Liver (tissue), 9 donors: Measurements from ENCODE around the gene C3orf70. TPM values are rescaled to one million over a fixed set of nuclear protein-coding genes. Genes with fewer than 3 reads are reported as not detected.

ENCODE experiments used
- DNase-seq: peaks from one replicate; pipeline ENCODE4 v3.0.0-alpha.2; 2017; ENCODE audit warnings: low spot score
- H3K27ac ChIP-seq, 2 donors: one replicate each; pipeline ENCODE4 v1.7.0; 2013; ENCODE audit warnings: inconsistent platforms in 2 of 2, low read length in 2 of 2, control low read depth in 1 of 2, low read depth in 1 of 2, mild to moderate bottlenecking in 1 of 2
- H3K27me3 ChIP-seq, 4 donors: one replicate each; pipeline versions ENCODE4 v1.6.1 to v1.7.0; 2013; ENCODE audit warnings: low read length in 3 of 4, inconsistent platforms in 1 of 4, mild to moderate bottlenecking in 1 of 4, moderate library complexity in 1 of 4; ENCODE audit not compliant: control insufficient read depth in 4 of 4, insufficient read depth in 4 of 4
- H3K36me3 ChIP-seq, 4 donors: one replicate each; pipeline versions ENCODE4 v1.6.1 to v1.7.0; 2013; ENCODE audit warnings: low read length in 3 of 4, mild to moderate bottlenecking in 3 of 4, low read depth in 1 of 4, moderate library complexity in 1 of 4; ENCODE audit not compliant: control insufficient read depth in 4 of 4, insufficient read depth in 3 of 4
- H3K4me1 ChIP-seq, 4 donors: one replicate each; pipeline versions ENCODE4 v1.6.1 to v1.7.0; 2013; ENCODE audit warnings: low read length in 3 of 4, mild to moderate bottlenecking in 3 of 4, moderate library complexity in 1 of 4; ENCODE audit not compliant: control insufficient read depth in 4 of 4, insufficient read depth in 4 of 4
- H3K4me3 ChIP-seq, 3 donors: one replicate each; pipeline versions ENCODE4 v1.6.1 to v1.7.0; 2013; ENCODE audit warnings: low read length in 3 of 3, control low read depth in 1 of 3, low read depth in 1 of 3, mild to moderate bottlenecking in 1 of 3
- H3K9ac ChIP-seq, 2 donors: one replicate each; pipeline ENCODE4 v1.7.0; 2013; ENCODE audit warnings: low read length in 2 of 2, mild to moderate bottlenecking in 2 of 2, moderate library complexity in 2 of 2, control low read depth in 1 of 2, low read depth in 1 of 2
- H3K9me3 ChIP-seq, 4 donors: one replicate each; pipeline versions ENCODE4 v1.6.1 to v1.7.0; 2013; ENCODE audit warnings: low read length in 3 of 4; ENCODE audit not compliant: control insufficient read depth in 4 of 4
- EGR1 ChIP-seq, 2 donors: IDR thresholded peaks; 2 replicates each; pipeline ENCODE4 v1.6.1; 2016 to 2018; ENCODE audit warnings: antibody characterized with exemption in 2 of 2, low read depth in 2 of 2
- FOXA2 ChIP-seq: IDR thresholded peaks from 2 replicates; pipeline ENCODE4 v1.6.1; 2016; ENCODE audit warnings: antibody characterized with exemption
- GABPA ChIP-seq, 2 donors: IDR thresholded peaks in 1 of 2; conservative IDR thresholded peaks in 1 of 2; 2 replicates each; pipeline ENCODE4 v1.6.1; 2016; ENCODE audit warnings: antibody characterized with exemption in 2 of 2, mild to moderate bottlenecking in 1 of 2, moderate library complexity in 1 of 2
- HNF4A ChIP-seq, 2 donors: conservative IDR thresholded peaks; 2 replicates each; pipeline ENCODE4 v1.6.1; 2016; ENCODE audit warnings: antibody characterized with exemption in 2 of 2, mild to moderate bottlenecking in 2 of 2
- HNF4G ChIP-seq: IDR thresholded peaks from 2 replicates; pipeline ENCODE4 v1.6.1; 2016; ENCODE audit warnings: antibody characterized with exemption
- JUND ChIP-seq, 2 donors: IDR thresholded peaks; 2 replicates each; pipeline ENCODE4 v1.6.1; 2016; ENCODE audit warnings: antibody characterized with exemption in 2 of 2
- RAD21 ChIP-seq, 2 donors: IDR thresholded peaks; 2 replicates each; pipeline ENCODE4 v1.6.1; 2016; ENCODE audit warnings: antibody characterized with exemption in 2 of 2, mild to moderate bottlenecking in 2 of 2
- SP1 ChIP-seq: IDR thresholded peaks from 2 replicates; pipeline ENCODE4 v1.6.1; 2018; ENCODE audit warnings: antibody characterized with exemption, mild to moderate bottlenecking
- TAF1 ChIP-seq: conservative IDR thresholded peaks from 2 replicates; pipeline ENCODE4 v1.6.1; 2016; ENCODE audit warnings: antibody characterized with exemption, mild to moderate bottlenecking
- YY1 ChIP-seq: IDR thresholded peaks from 2 replicates; pipeline ENCODE4 v1.6.1; 2016; ENCODE audit warnings: antibody characterized with exemption, mild to moderate bottlenecking
- WGBS: extraction: QIAGEN DNeasy Blood & Tissue Kit; methylation state at CpG from one replicate; pipeline ENCODE4 v1.1.7; 2013; 5-methylcytosine and 5-hydroxymethylcytosine counted together
- polyA plus RNA-seq, 2 donors: library from polyadenylated mRNA; stranded (reverse) in 1 of 2; unstranded in 1 of 2; fragments of 200-250 nt in 1 of 2; fragments of >200 nt in 1 of 2; fragmentation: Nextera tagmentation in 1 of 2; extraction: Ambion mirVana in 1 of 2; gene quantifications; one replicate each; pipeline versions ENCODE4 v1.2.1 to v1.2.3, GENCODE V29; 2013 to 2015
- total RNA-seq, 2 donors: library from RNA; depleted of rRNA; stranded (reverse); fragments of >200 nt; gene quantifications; one replicate each; pipeline ENCODE4 v1.2.3, GENCODE V29; 2014
- TF ChIP-seq, protein P1 (sequence below): IDR thresholded peaks from 2 replicates; pipeline ENCODE4 v1.6.1; 2016; ENCODE audit warnings: antibody characterized with exemption
- TF ChIP-seq, protein P2 (sequence below): IDR thresholded peaks from 2 replicates; pipeline ENCODE4 v1.6.1; 2016; ENCODE audit warnings: antibody characterized with exemption
- TF ChIP-seq, protein P3 (sequence below): IDR thresholded peaks from 2 replicates; pipeline ENCODE4 v1.6.1; 2016; ENCODE audit warnings: antibody characterized with exemption
- TF ChIP-seq, protein P4 (sequence below): fragments of 150-350 bp; IDR thresholded peaks from 2 replicates; pipeline ENCODE4 v1.5.1; 2017; ENCODE audit warnings: improper control_type of control experiment, low read depth, low read length; ENCODE audit not compliant: missing input control
- TF ChIP-seq, protein P5 (sequence below): IDR thresholded peaks from 2 replicates; pipeline ENCODE4 v1.6.1; 2016; ENCODE audit warnings: antibody characterized with exemption, mild to moderate bottlenecking
- donor health status: healthy.
- donor health status: healthy.
- donor health status: healthy.
- donor health status: healthy.
- donor health status: healthy.

The C3orf70 gene
- total and polyA plus RNA-seq, 4 donors, result 0.15 to 0.79 (median 0.41) TPM

DNA sequence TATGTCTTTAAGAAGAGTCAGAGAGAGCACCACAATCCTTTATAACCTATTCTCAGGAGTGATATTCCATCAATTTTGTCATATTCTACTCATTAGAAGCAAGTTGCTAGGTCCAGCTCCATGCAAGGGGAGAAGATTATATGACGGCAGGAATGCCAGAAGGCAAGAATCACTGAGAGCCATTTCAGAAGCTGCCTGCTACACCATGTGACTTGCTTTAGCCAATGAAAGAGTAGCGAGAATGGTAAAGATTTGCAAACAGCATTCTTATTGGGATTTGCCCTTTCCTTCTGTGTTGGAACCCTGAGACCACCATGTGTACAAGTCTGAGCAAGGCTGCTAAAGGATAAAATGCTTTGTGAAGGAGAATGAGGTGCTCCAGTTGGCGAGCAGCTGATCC lies 4.5 kb upstream of the C3orf70 start:
- 92% methylated on average over 3 of the region's 3 CpGs for WGBS
- no peak overlapping the region for H3K9ac ChIP-seq
- DNase-seq, result no peak
- peaks cover 0 to 10% (median 3%) of the 10 kb centered on the region in 4 donors for H3K27me3 ChIP-seq
- H3K36me3 ChIP-seq, result no peaks in the 10 kb centered on the region
- no peaks in the 10 kb centered on the region for H3K9me3 ChIP-seq
- no peak overlapping the region for H3K4me3 ChIP-seq
- TF ChIP-seq TAF1 (no peak), GABPA (IDR thresholded peaks at IDR 0.05 in 1 of 2, conservative IDR thresholded peaks at IDR 0.05 in 1 of 2) (no peak), YY1 (no peak), JUND (IDR thresholded peaks at IDR 0.05) (no peak), FOXA2 (no peak), HNF4G (no peak), EGR1 (IDR thresholded peaks at IDR 0.05; ENCODE audit: low read depth in 2 of 2) (no peak), SP1 (no peak), HNF4A (conservative IDR thresholded peaks at IDR 0.05) (no peak)
- TF ChIP-seq, protein P1, sequence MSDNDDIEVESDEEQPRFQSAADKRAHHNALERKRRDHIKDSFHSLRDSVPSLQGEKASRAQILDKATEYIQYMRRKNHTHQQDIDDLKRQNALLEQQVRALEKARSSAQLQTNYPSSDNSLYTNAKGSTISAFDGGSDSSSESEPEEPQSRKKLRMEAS, result no peak
- TF ChIP-seq, protein P2, sequence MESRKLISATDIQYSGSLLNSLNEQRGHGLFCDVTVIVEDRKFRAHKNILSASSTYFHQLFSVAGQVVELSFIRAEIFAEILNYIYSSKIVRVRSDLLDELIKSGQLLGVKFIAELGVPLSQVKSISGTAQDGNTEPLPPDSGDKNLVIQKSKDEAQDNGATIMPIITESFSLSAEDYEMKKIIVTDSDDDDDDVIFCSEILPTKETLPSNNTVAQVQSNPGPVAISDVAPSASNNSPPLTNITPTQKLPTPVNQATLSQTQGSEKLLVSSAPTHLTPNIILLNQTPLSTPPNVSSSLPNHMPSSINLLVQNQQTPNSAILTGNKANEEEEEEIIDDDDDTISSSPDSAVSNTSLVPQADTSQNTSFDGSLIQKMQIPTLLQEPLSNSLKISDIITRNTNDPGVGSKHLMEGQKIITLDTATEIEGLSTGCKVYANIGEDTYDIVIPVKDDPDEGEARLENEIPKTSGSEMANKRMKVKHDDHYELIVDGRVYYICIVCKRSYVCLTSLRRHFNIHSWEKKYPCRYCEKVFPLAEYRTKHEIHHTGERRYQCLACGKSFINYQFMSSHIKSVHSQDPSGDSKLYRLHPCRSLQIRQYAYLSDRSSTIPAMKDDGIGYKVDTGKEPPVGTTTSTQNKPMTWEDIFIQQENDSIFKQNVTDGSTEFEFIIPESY, result no peak
- TF ChIP-seq, protein P3, sequence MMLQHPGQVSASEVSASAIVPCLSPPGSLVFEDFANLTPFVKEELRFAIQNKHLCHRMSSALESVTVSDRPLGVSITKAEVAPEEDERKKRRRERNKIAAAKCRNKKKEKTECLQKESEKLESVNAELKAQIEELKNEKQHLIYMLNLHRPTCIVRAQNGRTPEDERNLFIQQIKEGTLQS, result no peak
- peaks cover 4 to 11% (median 9%) of the 10 kb centered on the region in 4 donors for H3K4me1 ChIP-seq
- no peak overlapping the region for H3K27ac ChIP-seq

DNA sequence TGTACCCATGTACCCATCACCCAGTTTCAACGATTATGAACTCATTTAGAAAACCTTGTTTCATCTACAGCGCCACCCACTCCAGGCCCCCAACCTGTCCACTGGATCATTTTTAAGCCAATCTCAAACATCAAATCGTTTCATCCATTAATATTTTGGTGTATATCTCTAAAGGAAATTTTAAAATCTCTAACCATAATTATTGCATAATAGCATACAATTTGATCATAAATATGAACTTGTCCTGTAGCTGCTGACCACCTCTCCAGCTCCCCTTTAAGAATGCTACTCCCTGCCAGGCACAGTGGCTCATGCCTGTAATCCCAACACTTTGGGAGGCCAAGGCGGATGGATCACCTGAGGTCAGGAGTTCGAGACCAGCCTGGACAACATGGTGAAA lies 2.8 kb upstream of the C3orf70 start:
- peaks cover 4 to 15% (median 9%) of the 10 kb centered on the region in 4 donors for H3K4me1 ChIP-seq
- H3K27me3 ChIP-seq, result peaks cover 0 to 14% (median 4%) of the 10 kb centered on the region in 4 donors
- TF ChIP-seq RAD21 (IDR thresholded peaks at IDR 0.05) (no peak), SP1 (no peak), HNF4G (no peak), HNF4A (conservative IDR thresholded peaks at IDR 0.05) (no peak), GABPA (IDR thresholded peaks at IDR 0.05 in 1 of 2, conservative IDR thresholded peaks at IDR 0.05 in 1 of 2) (no peak), EGR1 (IDR thresholded peaks at IDR 0.05; ENCODE audit: low read depth in 2 of 2) (no peak)
- TF ChIP-seq, protein P4, sequence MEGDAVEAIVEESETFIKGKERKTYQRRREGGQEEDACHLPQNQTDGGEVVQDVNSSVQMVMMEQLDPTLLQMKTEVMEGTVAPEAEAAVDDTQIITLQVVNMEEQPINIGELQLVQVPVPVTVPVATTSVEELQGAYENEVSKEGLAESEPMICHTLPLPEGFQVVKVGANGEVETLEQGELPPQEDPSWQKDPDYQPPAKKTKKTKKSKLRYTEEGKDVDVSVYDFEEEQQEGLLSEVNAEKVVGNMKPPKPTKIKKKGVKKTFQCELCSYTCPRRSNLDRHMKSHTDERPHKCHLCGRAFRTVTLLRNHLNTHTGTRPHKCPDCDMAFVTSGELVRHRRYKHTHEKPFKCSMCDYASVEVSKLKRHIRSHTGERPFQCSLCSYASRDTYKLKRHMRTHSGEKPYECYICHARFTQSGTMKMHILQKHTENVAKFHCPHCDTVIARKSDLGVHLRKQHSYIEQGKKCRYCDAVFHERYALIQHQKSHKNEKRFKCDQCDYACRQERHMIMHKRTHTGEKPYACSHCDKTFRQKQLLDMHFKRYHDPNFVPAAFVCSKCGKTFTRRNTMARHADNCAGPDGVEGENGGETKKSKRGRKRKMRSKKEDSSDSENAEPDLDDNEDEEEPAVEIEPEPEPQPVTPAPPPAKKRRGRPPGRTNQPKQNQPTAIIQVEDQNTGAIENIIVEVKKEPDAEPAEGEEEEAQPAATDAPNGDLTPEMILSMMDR, result no peak
- TF ChIP-seq, protein P3, result no peak
- TF ChIP-seq, protein P5, sequence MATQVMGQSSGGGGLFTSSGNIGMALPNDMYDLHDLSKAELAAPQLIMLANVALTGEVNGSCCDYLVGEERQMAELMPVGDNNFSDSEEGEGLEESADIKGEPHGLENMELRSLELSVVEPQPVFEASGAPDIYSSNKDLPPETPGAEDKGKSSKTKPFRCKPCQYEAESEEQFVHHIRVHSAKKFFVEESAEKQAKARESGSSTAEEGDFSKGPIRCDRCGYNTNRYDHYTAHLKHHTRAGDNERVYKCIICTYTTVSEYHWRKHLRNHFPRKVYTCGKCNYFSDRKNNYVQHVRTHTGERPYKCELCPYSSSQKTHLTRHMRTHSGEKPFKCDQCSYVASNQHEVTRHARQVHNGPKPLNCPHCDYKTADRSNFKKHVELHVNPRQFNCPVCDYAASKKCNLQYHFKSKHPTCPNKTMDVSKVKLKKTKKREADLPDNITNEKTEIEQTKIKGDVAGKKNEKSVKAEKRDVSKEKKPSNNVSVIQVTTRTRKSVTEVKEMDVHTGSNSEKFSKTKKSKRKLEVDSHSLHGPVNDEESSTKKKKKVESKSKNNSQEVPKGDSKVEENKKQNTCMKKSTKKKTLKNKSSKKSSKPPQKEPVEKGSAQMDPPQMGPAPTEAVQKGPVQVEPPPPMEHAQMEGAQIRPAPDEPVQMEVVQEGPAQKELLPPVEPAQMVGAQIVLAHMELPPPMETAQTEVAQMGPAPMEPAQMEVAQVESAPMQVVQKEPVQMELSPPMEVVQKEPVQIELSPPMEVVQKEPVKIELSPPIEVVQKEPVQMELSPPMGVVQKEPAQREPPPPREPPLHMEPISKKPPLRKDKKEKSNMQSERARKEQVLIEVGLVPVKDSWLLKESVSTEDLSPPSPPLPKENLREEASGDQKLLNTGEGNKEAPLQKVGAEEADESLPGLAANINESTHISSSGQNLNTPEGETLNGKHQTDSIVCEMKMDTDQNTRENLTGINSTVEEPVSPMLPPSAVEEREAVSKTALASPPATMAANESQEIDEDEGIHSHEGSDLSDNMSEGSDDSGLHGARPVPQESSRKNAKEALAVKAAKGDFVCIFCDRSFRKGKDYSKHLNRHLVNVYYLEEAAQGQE, result no peak
- TF ChIP-seq, protein P1, result no peak
- TF ChIP-seq, protein P2, result no peak
- WGBS, result 91% methylated on average over 5 of the region's 5 CpGs
- H3K36me3 ChIP-seq, result no peaks in the 10 kb centered on the region
- DNase-seq, result no peak
- H3K27ac ChIP-seq, result no peak overlapping the region
- H3K9ac ChIP-seq, result no peak overlapping the region
- no peak overlapping the region for H3K4me3 ChIP-seq
- no peaks in the 10 kb centered on the region for H3K9me3 ChIP-seq
